ENCODE data around the gene TP63.

DNA sequence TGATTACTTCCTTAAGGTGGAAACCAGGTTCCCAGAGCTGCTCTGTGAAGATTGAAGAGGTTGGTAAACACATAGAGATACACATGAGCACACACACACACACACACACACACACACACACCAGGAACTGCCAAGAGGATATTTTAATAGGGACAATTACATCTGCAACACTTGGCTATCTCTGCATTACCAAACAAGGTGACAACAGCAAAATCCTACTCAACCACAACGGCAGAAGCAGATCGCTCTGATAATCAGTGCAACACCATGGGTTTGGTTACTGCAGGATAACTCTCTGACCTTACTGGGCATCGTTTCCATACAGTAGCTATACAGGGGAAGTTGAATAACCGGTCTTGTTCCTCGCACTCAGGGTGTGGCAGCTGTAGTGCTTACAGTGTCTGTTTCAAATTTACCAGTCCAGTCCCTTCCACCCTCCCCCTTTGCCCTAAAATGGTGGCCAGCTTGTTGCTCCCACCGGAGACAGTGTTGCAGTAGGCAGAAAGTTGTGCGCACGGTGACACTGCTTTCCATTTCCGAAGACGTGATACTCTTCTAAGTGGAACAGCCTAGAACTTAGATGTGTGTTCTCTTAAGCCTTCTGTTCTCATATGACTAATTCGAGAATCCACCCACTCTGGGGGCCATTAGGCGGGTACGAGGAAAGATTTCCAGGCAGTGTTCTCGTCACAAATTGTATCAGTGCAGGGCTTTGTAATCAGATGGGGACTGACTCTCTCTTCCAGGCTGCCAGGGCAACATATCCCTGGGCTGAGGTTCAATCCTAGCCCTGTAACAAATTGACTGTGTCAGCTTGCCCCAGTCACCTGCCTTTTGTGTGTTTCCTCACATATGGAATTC lies 313.3 kb downstream of the TP63 start:
- TF ChIP-seq, protein P1, sequence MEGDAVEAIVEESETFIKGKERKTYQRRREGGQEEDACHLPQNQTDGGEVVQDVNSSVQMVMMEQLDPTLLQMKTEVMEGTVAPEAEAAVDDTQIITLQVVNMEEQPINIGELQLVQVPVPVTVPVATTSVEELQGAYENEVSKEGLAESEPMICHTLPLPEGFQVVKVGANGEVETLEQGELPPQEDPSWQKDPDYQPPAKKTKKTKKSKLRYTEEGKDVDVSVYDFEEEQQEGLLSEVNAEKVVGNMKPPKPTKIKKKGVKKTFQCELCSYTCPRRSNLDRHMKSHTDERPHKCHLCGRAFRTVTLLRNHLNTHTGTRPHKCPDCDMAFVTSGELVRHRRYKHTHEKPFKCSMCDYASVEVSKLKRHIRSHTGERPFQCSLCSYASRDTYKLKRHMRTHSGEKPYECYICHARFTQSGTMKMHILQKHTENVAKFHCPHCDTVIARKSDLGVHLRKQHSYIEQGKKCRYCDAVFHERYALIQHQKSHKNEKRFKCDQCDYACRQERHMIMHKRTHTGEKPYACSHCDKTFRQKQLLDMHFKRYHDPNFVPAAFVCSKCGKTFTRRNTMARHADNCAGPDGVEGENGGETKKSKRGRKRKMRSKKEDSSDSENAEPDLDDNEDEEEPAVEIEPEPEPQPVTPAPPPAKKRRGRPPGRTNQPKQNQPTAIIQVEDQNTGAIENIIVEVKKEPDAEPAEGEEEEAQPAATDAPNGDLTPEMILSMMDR (IDR thresholded peaks at IDR 0.05), result no peak
- no peak for TF ChIP-seq POLR2A (IDR thresholded peaks at IDR 0.05)
